Measurements from ENCODE around the gene AATF. TPM values are rescaled to one million over a fixed set of nuclear protein-coding genes. Genes with fewer than 3 reads are reported as not detected.

Gene AATF
- total RNA-seq, 1 experiment from 2014 or later = 87.6 TPM

- Mint-ChIP-seq H3K9me3 (ENCODE audit: unreplicated experiment) (no peaks in the 10 kb centered on the region), H3K4me3 (ENCODE audit: unreplicated experiment) (no peak overlapping the region), H3K36me3 (ENCODE audit: insufficient read depth, unreplicated experiment) (peaks cover 5% of the 10 kb centered on the region), H3K27me3 (ENCODE audit: insufficient read depth, unreplicated experiment) (no peaks in the 10 kb centered on the region), H3K27ac (ENCODE audit: unreplicated experiment) (no peak overlapping the region), H3K4me1 (ENCODE audit: low read depth, unreplicated experiment) (peaks cover 21% of the 10 kb centered on the region)
- H3K36me3 ChIP-seq (ENCODE audit: control insufficient read depth, insufficient read depth, low read length) = no peaks in the 10 kb centered on the region
- no peak for DNase-seq
- no peak for TF ChIP-seq CTCF (IDR thresholded peaks at IDR 0.05; ENCODE audit: insufficient read depth in 1 of 2, low read depth in 1 of 2, low read length in 1 of 2, severe bottlenecking in 1 of 2, unreplicated experiment in 1 of 2)
- CTCF ChIA-PET = no interaction called here
- POLR2A ChIA-PET = no interaction called here
- H3K27me3 ChIP-seq (replicated peaks; ENCODE audit: control insufficient read depth, insufficient read depth, low read length) = no peaks in the 10 kb centered on the region
- intact Hi-C loops (cut with micrococcal nuclease; ENCODE audit: unreplicated experiment) = no loop called here
- H3K4me3 ChIP-seq (ENCODE audit: low read depth, low read length) = no peak overlapping the region
- no peaks in the 10 kb centered on the region for H3K9me3 ChIP-seq
- H3K4me1 ChIP-seq = peaks cover 11% of the 10 kb centered on the region
- no TSS peak for BruUV-seq (replicated peaks)
These were observed 75.5 kb downstream of the AATF start for GRCh38 chr17:37024181-37024637.

- H3K9me3 ChIP-seq = no peaks in the 10 kb centered on the region
- no peaks in the 10 kb centered on the region for H3K9me3 Mint-ChIP-seq (ENCODE audit: unreplicated experiment)
- H3K4me3 ChIP-seq (ENCODE audit: low read depth, low read length) = no peak overlapping the region
- no peak for TF ChIP-seq CTCF (IDR thresholded peaks at IDR 0.05; ENCODE audit: insufficient read depth in 1 of 2, low read depth in 1 of 2, low read length in 1 of 2, severe bottlenecking in 1 of 2, unreplicated experiment in 1 of 2)
- peaks cover 21% of the 10 kb centered on the region for H3K4me1 Mint-ChIP-seq (ENCODE audit: low read depth, unreplicated experiment)
- ChIA-PET POLR2A (no interaction called here), CTCF (no interaction called here)
- no peak overlapping the region for H3K4me3 Mint-ChIP-seq (ENCODE audit: unreplicated experiment)
- intact Hi-C loops (cut with micrococcal nuclease; ENCODE audit: unreplicated experiment) = no loop called here
- no peak overlapping the region for H3K27ac Mint-ChIP-seq (ENCODE audit: unreplicated experiment)
- H3K27me3 ChIP-seq (replicated peaks; ENCODE audit: control insufficient read depth, insufficient read depth, low read length) = no peaks in the 10 kb centered on the region
- peak; percentile 54 to 63 for DNase-seq
- peaks cover 11% of the 10 kb centered on the region for H3K4me1 ChIP-seq
- no TSS peak for BruUV-seq (replicated peaks)
- H3K27me3 Mint-ChIP-seq (ENCODE audit: insufficient read depth, unreplicated experiment) = no peaks in the 10 kb centered on the region
- H3K36me3 Mint-ChIP-seq (ENCODE audit: insufficient read depth, unreplicated experiment) = no peaks in the 10 kb centered on the region
- no peaks in the 10 kb centered on the region for H3K36me3 ChIP-seq (ENCODE audit: control insufficient read depth, insufficient read depth, low read length)
These were observed 76.5 kb downstream of the AATF start for GRCh38 chr17:37025238-37025637.

GRCh38 chr17:37025847-37026530 is 77.2 kb downstream of the AATF start:
- H3K27me3 ChIP-seq (replicated peaks; ENCODE audit: control insufficient read depth, insufficient read depth, low read length) = no peaks in the 10 kb centered on the region
- no peaks in the 10 kb centered on the region for H3K9me3 ChIP-seq
- ChIA-PET CTCF (no interaction called here), POLR2A (no interaction called here)
- no peaks in the 10 kb centered on the region for H3K9me3 Mint-ChIP-seq (ENCODE audit: unreplicated experiment)
- H3K4me3 Mint-ChIP-seq (ENCODE audit: unreplicated experiment) = no peak overlapping the region
- BruUV-seq (replicated peaks) = no TSS peak
- no peaks in the 10 kb centered on the region for H3K36me3 Mint-ChIP-seq (ENCODE audit: insufficient read depth, unreplicated experiment)
- no peak for TF ChIP-seq CTCF (IDR thresholded peaks at IDR 0.05; ENCODE audit: insufficient read depth in 1 of 2, low read depth in 1 of 2, low read length in 1 of 2, severe bottlenecking in 1 of 2, unreplicated experiment in 1 of 2)
- intact Hi-C loops (cut with micrococcal nuclease; ENCODE audit: unreplicated experiment) = no loop called here
- no peak overlapping the region for H3K4me3 ChIP-seq (ENCODE audit: low read depth, low read length)
- H3K4me1 ChIP-seq = peaks cover 11% of the 10 kb centered on the region
- H3K36me3 ChIP-seq (ENCODE audit: control insufficient read depth, insufficient read depth, low read length) = no peaks in the 10 kb centered on the region
- H3K27ac Mint-ChIP-seq (ENCODE audit: unreplicated experiment) = no peak overlapping the region
- peaks cover 21% of the 10 kb centered on the region for H3K4me1 Mint-ChIP-seq (ENCODE audit: low read depth, unreplicated experiment)
- DNase-seq = no peak
- no peaks in the 10 kb centered on the region for H3K27me3 Mint-ChIP-seq (ENCODE audit: insufficient read depth, unreplicated experiment)
